GM12878 (cell line): ENCODE results near the gene PDIA3. TPM values are rescaled to one million over a fixed set of nuclear protein-coding genes. Genes with fewer than 3 reads are reported as not detected.

ENCODE experiments used
- ATAC-seq: fragments of 200-7000 bp; cut with Tn5 transposase; 3 replicates; pipeline ENCODE4 v1.9.1; 2020; ENCODE audit warnings: mild to moderate bottlenecking, moderate library complexity
- BruUV-seq: library from RNA; stranded (reverse); fragments of 400-500 nt; replicated peaks from 2 replicates; lab custom pipeline; 2021; lab: Mats Ljungman, UMichigan
- CTCF ChIA-PET: fragments of 300-600 bp; sonication (Branson Sonifier 250); formaldehyde crosslinking; extraction: SDS; loops from one replicate; lab custom pipeline; 2021; ENCODE audit warnings: inconsistent platforms; lab: Yijun Ruan, JAX
- POLR2A ChIA-PET: fragments of 350-600 bp; formaldehyde crosslinking; extraction: SDS; loops from one replicate; lab custom pipeline; 2021; ENCODE audit warnings: inconsistent platforms; lab: Charles Lee
- RAD21 ChIA-PET: fragments of 300-600 bp; sonication (Branson Sonifier 250); formaldehyde crosslinking; loops from one replicate; lab custom pipeline; 2023; ENCODE audit warnings: antibody characterized with exemption; ENCODE audit not compliant: unreplicated experiment; lab: Charles Lee
- SMC1A ChIA-PET: fragments of 300-600 bp; sonication (Branson Sonifier 250); formaldehyde crosslinking; loops from one replicate; lab custom pipeline; 2023; ENCODE audit not compliant: unreplicated experiment, uncharacterized antibody; lab: Charles Lee
- DNase-seq: peaks from one replicate; pipeline ENCODE4 v3.0.0-alpha.2; 2011; ENCODE audit warnings: low read depth, low spot score
- FAIRE-seq: peaks from 3 replicates; lab custom pipeline; 2011; peaks lifted over from hg19 to GRCh38; lab: Jason Lieb, UNC
- H2AFZ ChIP-seq: 2 replicates; pipeline ENCODE4 v1.6.0; 2011; ENCODE audit warnings: low read depth, low read length, control low read depth; ENCODE audit not compliant: control insufficient read depth
- H3K27ac ChIP-seq: 2 replicates; pipeline ENCODE4 v1.5.1; 2011; ENCODE audit warnings: control low read depth; ENCODE audit not compliant: control insufficient read depth, insufficient read depth
- H3K27me3 ChIP-seq, 2 experiments: replicated peaks in 1 of 2; 2 replicates each; pipeline versions ENCODE4 v1.6.0 to v1.6.1; 2011; ENCODE audit warnings: low read length in 1 of 2; ENCODE audit not compliant: control insufficient read depth in 2 of 2, insufficient read depth in 2 of 2
- H3K36me3 ChIP-seq, 2 experiments: 2 replicates each; pipeline ENCODE4 v1.5.1; 2011; ENCODE audit warnings: low read length in 1 of 2; ENCODE audit not compliant: control insufficient read depth in 2 of 2, insufficient read depth in 2 of 2
- H3K4me1 ChIP-seq: 2 replicates; pipeline ENCODE4 v1.6.1; 2011; ENCODE audit warnings: mild to moderate bottlenecking, low read length, moderate library complexity, mixed read lengths; ENCODE audit not compliant: control insufficient read depth, insufficient read depth
- H3K4me2 ChIP-seq: 2 replicates; pipeline ENCODE4 v1.6.0; 2011; ENCODE audit warnings: control low read depth; ENCODE audit not compliant: control insufficient read depth, insufficient read depth
- H3K4me3 ChIP-seq: fragments of 200-600 bp; sonication (generic); 2 replicates; pipeline ENCODE4 v1.5.1; 2016
- H3K79me2 ChIP-seq: 2 replicates; pipeline ENCODE4 v1.6.0; 2011; ENCODE audit warnings: low read length; ENCODE audit not compliant: control insufficient read depth, insufficient read depth
- H3K9ac ChIP-seq: 2 replicates; pipeline ENCODE4 v1.8.0; 2011; ENCODE audit warnings: low read length, control low read depth, mixed read lengths; ENCODE audit not compliant: control insufficient read depth, insufficient read depth
- H3K9me3 ChIP-seq: replicated peaks from 3 replicates; pipeline ENCODE4 v1.5.1; 2011; ENCODE audit warnings: mild to moderate bottlenecking, low read length; ENCODE audit not compliant: control insufficient read depth, insufficient read depth
- H4K20me1 ChIP-seq: 2 replicates; pipeline ENCODE4 v1.6.0; 2011; ENCODE audit not compliant: control insufficient read depth, insufficient read depth
- ASH2L ChIP-seq: fragments of 300-600, 200-600 bp; sonication (generic); IDR thresholded peaks from 2 replicates; pipeline ENCODE4 v1.6.1; 2017; ENCODE audit warnings: low read depth, mild to moderate bottlenecking, borderline replicate concordance
- MEF2B ChIP-seq: fragments of 450-650 bp; IDR thresholded peaks from 2 replicates; pipeline ENCODE4 v1.6.1; 2018; ENCODE audit warnings: mild to moderate bottlenecking, moderate library complexity; ENCODE audit not compliant: partially characterized antibody, poor library complexity, severe bottlenecking
- NFYA ChIP-seq: IDR thresholded peaks from 2 replicates; pipeline ENCODE4 v1.6.1; 2011; ENCODE audit warnings: low read depth, mild to moderate bottlenecking, low read length, improper control_type of control experiment, borderline replicate concordance
- RB1 ChIP-seq: fragments of 450-650 bp; formaldehyde crosslinking; IDR thresholded peaks from 2 replicates; pipeline ENCODE4 v1.6.1; 2017; ENCODE audit warnings: mild to moderate bottlenecking, borderline replicate concordance
- RCOR1 ChIP-seq: conservative IDR thresholded peaks from 2 replicates; pipeline ENCODE4 v1.6.1; 2012; ENCODE audit warnings: low read depth, low read length, improper control_type of control experiment
- RELA ChIP-seq: fragments of 450-650 bp; IDR thresholded peaks from 2 replicates; pipeline ENCODE4 v1.8.0; 2014; ENCODE audit warnings: borderline replicate concordance; ENCODE audit not compliant: partially characterized antibody
- RELB ChIP-seq: fragments of 450-650 bp; IDR thresholded peaks from 2 replicates; pipeline ENCODE4 v1.6.1; 2017; ENCODE audit warnings: low read depth, mild to moderate bottlenecking, moderate library complexity
- ZBTB40 ChIP-seq: fragments of 450-650 bp; IDR thresholded peaks from 2 replicates; pipeline ENCODE4 v1.6.1; 2016; ENCODE audit warnings: mild to moderate bottlenecking, moderate library complexity, borderline replicate concordance
- WGBS: methylation state at CpG from one replicate; pipeline ENCODE4 v1.1.6; 2016; ENCODE audit warnings: low lambda C conversion rate; ENCODE audit not compliant: insufficient replicate concordance, insufficient coverage; ENCODE audit errors: missing lambda C conversion rate; 5-methylcytosine and 5-hydroxymethylcytosine counted together
- in situ Hi-C: fragments of 300-500 bp; cut with MboI; formaldehyde crosslinking; loops from 9 replicates; pipeline ENCODE4 v1.14.3; 2018; ENCODE audit warnings: mixed read lengths
- intact Hi-C: fragments of 100-400 bp; cut with micrococcal nuclease; formaldehyde crosslinking; loops from one replicate; pipeline ENCODE4 v1.14.2; 2022; ENCODE audit not compliant: unreplicated experiment
- polyA plus RNA-seq, 11 experiments: library from polyadenylated mRNA; depleted of rRNA in 4 of 11; unstranded in 6 of 11; stranded (reverse) in 5 of 11; fragments of >200 nt; fragmentation: Nextera tagmentation in 4 of 11; fragmentation: Illumina TruSeq in 1 of 11; extraction: Ambion mirVana in 4 of 11; extraction: Trizol in 1 of 11; gene quantifications; 1 replicate in 1 of 11; 2 replicates in 10 of 11; pipeline versions ENCODE4 v1.2.1 to v1.2.3, GENCODE V29; 2011 to 2016; ENCODE audit warnings: inconsistent platforms in 2 of 11, missing spikeins in 2 of 11, low read depth in 1 of 11
- total RNA-seq, 4 experiments: library from RNA; depleted of rRNA in 3 of 4; stranded (reverse); fragments of >200 nt in 3 of 4; fragmentation: Illumina TruSeq in 1 of 4; extraction: Trizol in 1 of 4; gene quantifications; 2 replicates each; pipeline versions ENCODE4 v1.2.1 to v1.2.3, GENCODE V29; 2013 to 2021
- TF ChIP-seq, protein P1 (sequence below): IDR thresholded peaks from 2 replicates; pipeline ENCODE4 v1.6.1; 2011; ENCODE audit warnings: low read depth, low read length, improper control_type of control experiment, borderline replicate concordance

PDIA3 gene
- total and polyA plus RNA-seq, 10 of the 15 experiments (the other 5 are each of a cell fraction or from before 2014, with no cell fraction given), result 18.2 to 716 (median 181) TPM

DNA sequence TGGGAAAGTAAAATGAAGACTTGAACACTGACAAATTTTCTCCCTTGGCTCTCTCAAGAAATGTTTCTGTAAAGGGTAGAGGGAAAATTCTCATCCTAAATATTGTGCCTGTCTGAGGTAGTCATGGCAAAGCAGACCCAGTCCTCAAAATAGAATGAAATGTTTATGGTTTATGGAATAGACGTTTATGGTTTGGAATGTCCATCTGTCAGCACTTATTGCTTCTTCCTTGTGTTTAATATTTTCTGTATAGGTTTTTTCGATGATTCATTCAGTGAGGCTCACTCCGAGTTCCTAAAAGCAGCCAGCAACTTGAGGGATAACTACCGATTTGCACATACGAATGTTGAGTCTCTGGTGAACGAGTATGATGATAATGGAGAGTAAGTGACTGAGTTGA, 16.6 kb downstream of the PDIA3 start:
- H3K4me3 ChIP-seq, result no peak overlapping the region
- no peak for DNase-seq

More for the DNA sequence above, 16.6 kb downstream of the PDIA3 start:
- TF ChIP-seq ZBTB40, result no peak
- no peak for TF ChIP-seq NFYA
- TF ChIP-seq ASH2L, result no peak
- TF ChIP-seq RELB, result no peak
- TF ChIP-seq, protein P1, sequence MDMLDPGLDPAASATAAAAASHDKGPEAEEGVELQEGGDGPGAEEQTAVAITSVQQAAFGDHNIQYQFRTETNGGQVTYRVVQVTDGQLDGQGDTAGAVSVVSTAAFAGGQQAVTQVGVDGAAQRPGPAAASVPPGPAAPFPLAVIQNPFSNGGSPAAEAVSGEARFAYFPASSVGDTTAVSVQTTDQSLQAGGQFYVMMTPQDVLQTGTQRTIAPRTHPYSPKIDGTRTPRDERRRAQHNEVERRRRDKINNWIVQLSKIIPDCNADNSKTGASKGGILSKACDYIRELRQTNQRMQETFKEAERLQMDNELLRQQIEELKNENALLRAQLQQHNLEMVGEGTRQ, result no peak
- TF ChIP-seq MEF2B, result no peak
- no peak for TF ChIP-seq RCOR1
- TF ChIP-seq RELA, result no peak
- TF ChIP-seq RB1, result no peak
- Histone ChIP-seq H3K9ac (no peak overlapping the region), H3K4me1 (no peaks in the 10 kb centered on the region), H3K36me3 (peaks cover 10 to 45% of the 10 kb centered on the region in 2 experiments), H2AFZ (no peak overlapping the region), H3K27me3 (no peaks in the 10 kb centered on the region), H3K27ac (no peak overlapping the region), H4K20me1 (0 out of 2 replicates have a peak, but pooled peaks cover 2% of the 10 kb centered on the region), H3K79me2 (peaks cover 1% of the 10 kb centered on the region; the same call in 1 of the 2 replicates), H3K4me2 (no peak overlapping the region), H3K9me3 (no peaks in the 10 kb centered on the region)
- ATAC-seq (no peak), FAIRE-seq (no peak)
- in situ Hi-C loops, result no loop called here
- intact Hi-C loops, result no loop called here
- ChIA-PET SMC1A (no interaction called here), RAD21 (no interaction called here), POLR2A (no interaction called here), CTCF (no interaction called here)
- WGBS, result 81% methylated on average over 6 of the region's 6 CpGs
- BruUV-seq, result no TSS peak
